ENCODE data around the gene SIK2.
A peak's percentile ranks its signal among the peaks of the same experiment; 100 is the strongest.
"Not testable (repeated sequence)": the region's sequence is repeated elsewhere in the genome, so short reads cannot be mapped to it uniquely, and the experiment has no call there.

Gene SIK2

GRCh38 chr11:111765320-111765983 is 163.2 kb downstream of the SIK2 start:
- no peak for DNase-seq

DNA sequence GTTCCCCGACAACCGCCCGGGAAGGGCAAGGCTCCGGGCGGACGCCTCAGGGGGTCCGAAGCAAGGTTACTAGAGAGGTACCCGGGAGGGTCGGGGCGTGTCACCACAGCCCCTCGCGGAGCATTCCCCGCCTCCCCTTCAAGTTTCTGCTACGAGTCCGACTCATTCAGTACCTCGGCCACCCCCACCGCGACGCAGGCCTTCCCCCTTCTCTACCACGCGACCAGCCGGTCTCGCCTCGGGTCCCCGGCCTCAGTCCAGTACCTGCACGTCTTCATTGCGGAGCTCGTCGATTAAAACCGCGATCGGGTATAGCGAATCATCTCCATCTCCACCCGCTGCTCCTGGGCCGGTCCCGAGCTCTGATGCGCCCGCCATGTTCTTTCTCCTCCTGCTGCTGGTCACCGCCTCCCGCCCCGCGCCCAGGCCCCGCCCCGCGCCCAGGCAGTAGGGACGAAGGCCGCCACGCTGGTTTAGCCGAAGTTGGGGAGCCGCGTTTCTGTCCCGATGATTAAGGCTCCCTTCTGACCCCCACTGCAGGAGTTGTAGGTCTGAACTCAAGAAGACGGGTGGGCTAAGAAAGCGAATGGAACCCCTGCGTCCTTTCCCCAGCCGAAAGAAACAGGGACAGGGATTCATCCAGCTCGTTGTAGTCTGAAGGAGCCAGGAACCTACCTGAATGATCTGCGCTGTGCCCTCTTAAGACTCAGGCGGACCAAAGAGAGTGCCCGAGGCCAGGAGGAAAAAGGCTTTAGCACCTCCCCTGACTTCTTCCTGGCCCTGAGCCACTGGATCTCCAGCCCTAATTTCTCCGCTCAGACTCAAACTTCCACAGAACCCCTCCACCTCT is 164.0 kb downstream of the SIK2 start, which contains the start of gene PPP2R1B:
Gene PPP2R1B (minus strand): TSS at position 406 of the 850 bp plus-strand sequence. CDS start 28 bp downstream, at position 378.
- DNase-seq, result peak; percentile 59

DNA sequence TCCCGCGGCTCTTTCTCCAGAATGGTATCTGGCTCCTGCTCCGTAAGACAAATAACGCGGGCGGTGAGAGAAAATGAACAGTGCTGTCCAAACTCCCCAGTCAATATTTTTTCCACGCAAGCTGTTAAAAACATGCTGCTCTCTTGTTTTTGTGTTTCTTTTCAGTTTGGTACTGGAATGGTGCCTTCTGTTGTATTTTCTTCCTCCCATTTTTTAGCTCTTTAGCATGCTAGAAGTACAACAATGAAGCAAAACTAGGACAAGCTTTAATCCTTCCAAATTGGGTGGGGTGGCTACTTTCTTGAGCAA is 164.5 kb downstream of the SIK2 start:
- DNase-seq, result no peak

GRCh38 chr11:111770581-111771134 is 168.4 kb downstream of the SIK2 start:
- DNase-seq, result no peak

DNA sequence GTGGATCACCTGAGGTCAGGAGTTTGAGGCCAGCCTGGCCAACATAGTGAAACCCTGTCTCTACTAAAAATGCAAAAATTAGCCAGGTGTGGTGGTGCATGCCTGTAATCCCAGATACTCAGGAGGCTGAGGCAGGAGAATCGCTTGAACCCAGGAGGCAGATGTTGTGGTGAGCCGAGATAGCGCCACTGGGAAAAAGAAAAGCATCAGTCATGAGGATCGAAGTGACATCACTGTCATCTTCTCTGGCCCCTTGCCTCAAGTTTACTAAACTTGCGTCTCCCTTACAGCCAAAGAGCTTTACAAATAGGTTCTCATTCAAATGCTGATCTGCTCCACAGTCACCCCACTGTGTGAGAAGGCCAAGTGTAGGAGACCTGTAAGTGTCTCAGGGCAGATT is 169.0 kb downstream of the SIK2 start:
- not testable (repeated sequence) for DNase-seq

DNA sequence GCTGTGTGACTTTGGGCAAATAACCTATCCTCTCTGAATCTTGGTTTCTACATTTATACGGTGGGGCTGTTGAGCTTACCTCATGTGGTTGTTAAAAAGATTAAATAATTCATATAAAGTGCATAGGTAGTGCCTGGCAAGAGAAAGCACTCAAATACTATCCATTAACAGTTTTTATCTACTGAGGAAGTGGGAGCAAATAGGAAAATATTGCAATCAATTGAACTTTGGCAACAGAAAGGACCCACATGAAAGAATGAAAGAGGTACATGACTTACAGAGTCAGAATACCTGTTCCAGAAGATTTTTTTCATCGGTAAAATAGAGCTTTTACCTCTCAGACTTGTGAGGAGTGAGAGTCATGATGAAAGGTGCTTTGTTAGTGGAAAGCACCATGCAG is 170.3 kb downstream of the SIK2 start:
- no peak for DNase-seq

DNA sequence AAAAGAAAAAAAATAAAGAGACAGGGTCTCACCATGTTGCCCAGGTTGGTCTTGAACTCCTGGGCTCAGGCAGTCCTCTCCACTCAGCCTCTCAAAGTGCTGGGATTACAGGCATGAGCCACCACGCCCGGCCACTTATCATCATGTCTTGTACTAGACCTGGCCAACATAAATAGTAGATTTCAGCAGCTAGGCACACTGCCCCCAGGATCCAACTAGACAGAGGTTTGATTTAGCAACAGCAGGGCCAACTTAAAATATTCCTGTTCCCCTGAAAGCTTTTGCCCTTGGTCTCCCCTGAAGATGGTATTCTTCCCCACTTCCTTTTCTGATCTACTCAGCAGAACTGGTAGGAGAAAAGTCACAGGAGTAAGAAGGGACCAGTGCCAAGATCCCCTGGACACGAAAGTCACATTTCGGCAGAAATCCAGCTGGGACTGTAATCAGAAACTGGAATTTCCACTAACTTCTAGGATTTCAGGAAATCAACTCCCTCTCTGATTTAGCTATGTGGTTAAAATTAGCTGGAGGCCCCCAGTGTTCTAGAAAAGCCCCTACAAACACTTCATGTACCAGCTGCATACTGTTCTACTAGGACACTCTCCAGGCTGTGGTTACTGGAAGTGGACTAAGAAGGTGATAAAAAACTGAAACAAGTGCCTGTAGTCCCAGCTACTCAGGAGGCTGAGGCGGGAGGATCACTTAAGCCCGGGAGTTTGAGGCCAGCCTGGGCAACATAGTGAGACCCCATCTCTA is 172.9 kb downstream of the SIK2 start:
- no peak for DNase-seq

DNA sequence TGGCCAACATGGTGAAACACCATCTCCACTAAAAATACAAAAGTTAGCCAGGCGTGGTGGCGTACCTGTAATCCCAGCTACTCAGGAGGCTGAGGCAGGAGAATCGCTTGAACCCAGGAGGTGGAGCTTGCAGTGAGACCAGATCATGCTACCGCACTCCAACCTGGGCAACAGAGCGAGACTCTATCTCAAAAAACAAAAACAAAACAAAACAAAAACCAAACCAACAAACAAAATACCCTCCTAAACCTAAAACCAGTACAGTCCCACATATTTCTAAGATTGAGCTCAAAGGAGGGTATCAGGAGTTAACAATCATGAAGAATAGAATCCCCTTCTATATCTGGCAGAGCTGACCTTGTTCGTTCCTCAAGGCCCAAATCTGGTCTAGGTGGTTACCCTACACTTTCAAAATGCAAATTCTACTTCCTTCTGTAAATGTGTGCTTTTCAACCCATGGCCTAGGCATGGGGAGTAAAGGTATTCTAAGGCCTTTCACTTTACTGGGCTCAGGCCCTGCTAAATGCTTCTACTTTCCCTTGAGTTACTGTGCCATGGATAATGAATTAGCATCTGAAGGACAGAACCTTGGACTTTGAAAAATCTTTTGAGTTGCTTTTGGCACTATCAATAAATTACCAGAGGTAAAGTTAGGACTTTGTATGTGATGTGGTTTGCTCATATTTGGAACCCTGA is 174.3 kb downstream of the SIK2 start:
- DNase-seq, result no peak

GRCh38 chr11:111777094-111778046 is 175.1 kb downstream of the SIK2 start:
- peak; percentile 14 for DNase-seq

DNA sequence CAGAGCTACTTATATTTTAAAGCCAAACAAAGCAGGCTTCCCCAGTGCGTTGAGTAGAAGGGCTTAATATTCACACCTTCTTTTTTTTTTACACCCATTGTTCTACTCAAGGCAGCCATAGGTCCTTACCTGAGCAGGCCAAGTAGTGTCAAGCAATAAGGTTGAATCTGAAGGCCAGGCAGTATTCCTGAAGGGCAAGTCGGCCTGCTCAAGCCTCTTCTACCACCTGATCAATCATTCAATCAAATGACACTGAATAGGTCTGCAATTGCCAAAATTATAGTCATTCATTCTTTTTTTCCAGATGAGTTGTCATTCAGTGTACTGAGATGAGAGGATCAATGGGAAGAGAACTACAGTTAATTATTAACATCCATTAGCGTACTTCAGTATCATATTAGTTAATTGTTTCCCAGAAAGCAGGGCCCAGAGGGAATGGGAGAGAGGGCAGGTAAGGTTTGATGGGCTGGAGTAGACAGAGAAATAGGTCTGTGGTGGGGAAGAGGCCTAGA is 175.9 kb downstream of the SIK2 start:
- no peak for DNase-seq

DNA sequence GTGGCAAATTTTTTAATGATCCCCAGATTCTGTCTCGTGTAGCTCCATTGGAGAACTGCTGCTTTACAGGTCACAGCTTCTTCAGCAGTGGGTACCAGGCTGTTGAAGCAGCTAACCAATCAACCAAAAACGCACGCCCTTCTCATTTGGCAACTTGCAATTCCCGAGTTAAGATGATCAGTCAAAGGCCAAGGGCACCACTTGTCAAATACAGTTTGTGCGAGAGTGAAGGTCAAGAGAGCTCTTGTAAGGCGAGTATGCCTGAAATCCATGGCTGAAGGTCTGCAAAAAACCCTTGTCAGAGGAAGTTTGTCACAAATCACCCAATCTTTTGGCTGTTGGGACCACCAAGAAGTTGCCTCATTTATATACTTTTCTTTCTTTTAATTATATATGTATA is 176.9 kb downstream of the SIK2 start:
- DNase-seq, result no peak

Measured in activated gamma-delta T cell treated with Interleukin-2 at 50 U/mL for 16 hours (primary cell).